ENCODE results near the gene DCTN1. TPM values are rescaled to one million over a fixed set of nuclear protein-coding genes. Genes with fewer than 3 reads are reported as not detected.

Gene DCTN1
- total RNA-seq, 4 donors from 2014 or later: 109 to 134 (median 122) TPM

DNA sequence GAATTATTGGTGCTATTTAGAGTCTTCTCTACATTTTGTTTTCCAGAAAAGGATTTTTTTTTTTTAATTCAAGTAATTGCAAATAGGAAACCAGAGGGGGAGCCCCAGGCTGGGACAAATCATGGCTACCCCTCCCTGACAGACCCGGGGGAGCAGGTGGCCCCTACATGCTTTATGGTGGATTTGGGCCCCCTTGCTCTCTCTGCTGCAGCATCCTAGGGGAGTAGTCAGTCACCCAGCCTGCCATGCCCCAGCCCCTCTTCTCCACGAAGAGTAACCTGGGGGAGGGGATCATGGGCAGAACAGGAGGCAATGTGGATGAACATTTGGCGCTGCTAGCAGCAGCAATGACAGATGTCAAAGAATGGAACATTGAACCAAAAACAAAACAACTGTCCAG is 36.7 kb upstream of the DCTN1 start:
- peaks cover 9 to 28% (median 12%) of the 10 kb centered on the region in 4 donors for H3K4me1 ChIP-seq
- 64% methylated on average over 3 of the region's 3 CpGs; no CpG with 5 or more reads in 1 of the 2 donors for WGBS, 2 donors (ENCODE audit: low coverage in 1 of 2)
- TF ChIP-seq EP300 (IDR thresholded peaks at IDR 0.05; ENCODE audit: low read depth) (no peak), POLR2AphosphoS5 (IDR thresholded peaks at IDR 0.05) (no peak), POLR2A (IDR thresholded peaks at IDR 0.05) (no peak)
- TF ChIP-seq, protein P1, sequence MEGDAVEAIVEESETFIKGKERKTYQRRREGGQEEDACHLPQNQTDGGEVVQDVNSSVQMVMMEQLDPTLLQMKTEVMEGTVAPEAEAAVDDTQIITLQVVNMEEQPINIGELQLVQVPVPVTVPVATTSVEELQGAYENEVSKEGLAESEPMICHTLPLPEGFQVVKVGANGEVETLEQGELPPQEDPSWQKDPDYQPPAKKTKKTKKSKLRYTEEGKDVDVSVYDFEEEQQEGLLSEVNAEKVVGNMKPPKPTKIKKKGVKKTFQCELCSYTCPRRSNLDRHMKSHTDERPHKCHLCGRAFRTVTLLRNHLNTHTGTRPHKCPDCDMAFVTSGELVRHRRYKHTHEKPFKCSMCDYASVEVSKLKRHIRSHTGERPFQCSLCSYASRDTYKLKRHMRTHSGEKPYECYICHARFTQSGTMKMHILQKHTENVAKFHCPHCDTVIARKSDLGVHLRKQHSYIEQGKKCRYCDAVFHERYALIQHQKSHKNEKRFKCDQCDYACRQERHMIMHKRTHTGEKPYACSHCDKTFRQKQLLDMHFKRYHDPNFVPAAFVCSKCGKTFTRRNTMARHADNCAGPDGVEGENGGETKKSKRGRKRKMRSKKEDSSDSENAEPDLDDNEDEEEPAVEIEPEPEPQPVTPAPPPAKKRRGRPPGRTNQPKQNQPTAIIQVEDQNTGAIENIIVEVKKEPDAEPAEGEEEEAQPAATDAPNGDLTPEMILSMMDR (IDR thresholded peaks at IDR 0.05): no peak
- in situ Hi-C loops (cut with MboI; ENCODE audit: low pct_ligation_motif_present in 1 of 4, low pct_unique_long_range_greater_than_20kb in 1 of 4, low sequenced_read_pairs in 3 of 4) (no loop called here), intact Hi-C loops (cut with DNase I; ENCODE audit: low total_unique reads) (no loop called here)
- H3K9me3 ChIP-seq: no peaks in the 10 kb centered on the region
- H3K27ac ChIP-seq: no peak overlapping the region
- DNase-seq: no peak
- no peak overlapping the region for H3K4me3 ChIP-seq
- no peaks in the 10 kb centered on the region for H3K36me3 ChIP-seq
- no peaks in the 10 kb centered on the region for H3K27me3 ChIP-seq

DNA sequence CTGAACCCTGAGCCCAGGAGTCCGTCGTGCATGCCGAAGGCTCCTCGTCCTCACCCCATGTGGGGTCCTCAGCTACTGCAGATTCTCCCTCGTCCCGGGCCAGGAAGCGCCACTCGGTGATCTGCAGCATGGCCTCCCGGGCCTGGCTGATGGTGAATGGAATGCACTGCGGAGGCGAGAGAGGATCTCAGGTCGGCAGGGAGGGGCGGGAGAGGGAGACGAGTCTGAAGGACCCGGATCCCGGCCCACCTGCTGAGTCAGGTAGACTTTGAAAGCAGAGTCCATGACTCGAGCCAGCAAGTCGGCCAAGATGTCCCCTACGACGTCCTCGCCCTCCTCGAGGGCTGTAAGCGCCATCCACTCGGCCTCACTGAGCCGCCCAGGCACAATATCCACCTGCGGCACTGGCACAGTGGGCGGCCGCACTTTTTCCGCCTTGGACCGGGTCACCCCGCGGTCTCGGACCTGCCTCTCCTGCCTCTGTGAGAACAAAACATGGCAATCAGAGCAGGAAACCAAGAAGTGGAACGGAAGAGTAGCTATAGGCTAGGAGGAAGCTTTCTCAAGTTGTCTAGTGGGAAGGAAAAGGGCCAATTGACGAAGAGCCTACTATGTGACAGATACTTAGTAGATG is 35.8 kb upstream of the DCTN1 start:
- in situ Hi-C loops (cut with MboI; ENCODE audit: low pct_ligation_motif_present in 1 of 4, low pct_unique_long_range_greater_than_20kb in 1 of 4, low sequenced_read_pairs in 3 of 4) (no loop called here), intact Hi-C loops (cut with DNase I; ENCODE audit: low total_unique reads) (no loop called here)
- no peak for DNase-seq
- Histone ChIP-seq H3K36me3 (no peaks in the 10 kb centered on the region), H3K4me1 (peaks cover 6 to 22% (median 11%) of the 10 kb centered on the region in 4 donors), H3K9me3 (no peaks in the 10 kb centered on the region), H3K27ac (peak overlapping the region; percentile 10 to 71 (median 50)), H3K27me3 (no peaks in the 10 kb centered on the region), H3K4me3 (peak overlapping the region; percentile 29 to 52 (median 40))
- TF ChIP-seq, protein P1 (IDR thresholded peaks at IDR 0.05): no peak
- no peak for TF ChIP-seq POLR2A (IDR thresholded peaks at IDR 0.05)
- no peak for TF ChIP-seq EP300 (IDR thresholded peaks at IDR 0.05; ENCODE audit: low read depth)
- TF ChIP-seq POLR2AphosphoS5 (IDR thresholded peaks at IDR 0.05): no peak
- WGBS, 2 donors (ENCODE audit: low coverage in 1 of 2): 73% methylated on average over 35 of the region's 35 CpGs; no CpG with 5 or more reads in 1 of the 2 donors

DNA sequence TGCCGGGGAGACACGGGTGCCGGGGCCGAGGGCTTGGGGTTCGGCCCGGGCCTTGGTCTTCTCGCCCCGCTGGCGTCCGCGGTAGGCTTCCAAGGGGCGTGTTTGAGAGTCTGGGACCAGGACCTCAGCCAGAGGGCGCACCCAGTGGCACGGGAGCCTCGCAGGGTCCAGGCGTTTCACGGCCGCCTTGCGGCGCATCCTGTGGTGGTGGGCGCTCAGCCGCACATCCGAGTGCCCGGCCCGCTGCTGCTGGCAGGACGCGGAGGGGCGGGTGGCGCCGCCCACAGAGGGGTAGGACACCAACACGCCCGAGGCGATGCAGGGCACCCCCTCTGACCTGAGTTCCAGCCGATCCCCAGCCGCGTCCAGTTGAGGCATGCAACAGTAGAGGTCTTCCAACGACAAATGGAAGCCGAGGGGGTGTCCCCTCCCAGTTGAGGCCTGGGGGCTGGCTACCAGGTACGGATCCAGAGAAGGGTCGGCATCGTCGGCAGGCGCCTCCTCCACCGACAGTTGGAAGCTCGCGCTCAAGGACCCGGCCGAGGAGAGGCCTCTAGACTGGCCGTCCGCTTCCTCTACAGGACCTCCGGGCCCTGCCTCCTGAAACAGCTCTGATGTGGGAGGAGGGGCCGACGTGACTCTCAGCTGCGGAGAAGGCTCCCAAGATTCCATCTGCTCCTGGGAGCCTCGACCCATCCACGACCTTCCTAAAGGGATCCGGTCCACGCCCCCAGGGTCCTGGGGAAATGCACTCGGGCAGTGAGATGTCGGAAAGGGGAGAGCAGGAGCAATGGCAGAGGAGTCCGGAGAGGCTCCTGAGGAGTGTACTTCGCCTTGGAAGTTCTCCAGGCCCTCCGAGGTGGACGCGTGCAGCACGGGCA is 35.0 kb upstream of the DCTN1 start:
- Histone ChIP-seq H3K4me1 (peaks cover 3 to 15% (median 10%) of the 10 kb centered on the region in 4 donors), H3K27ac (peak overlapping the region; percentile 10 to 71 (median 50)), H3K4me3 (peak overlapping the region; percentile 29 to 52 (median 40)), H3K9me3 (no peaks in the 10 kb centered on the region), H3K36me3 (no peaks in the 10 kb centered on the region), H3K27me3 (no peaks in the 10 kb centered on the region)
- WGBS, 2 donors (ENCODE audit: low coverage in 1 of 2): 57% methylated on average over 51 of the region's 66 CpGs; no CpG with 5 or more reads in 1 of the 2 donors
- intact Hi-C loops (cut with DNase I; ENCODE audit: low total_unique reads): no loop called here
- peak; percentile 2 for TF ChIP-seq POLR2A (IDR thresholded peaks at IDR 0.05)
- TF ChIP-seq, protein P1 (IDR thresholded peaks at IDR 0.05): peak in 4 of 5 experiments; percentile 14 to 31 (median 22)
- no peak for TF ChIP-seq POLR2AphosphoS5 (IDR thresholded peaks at IDR 0.05)
- in situ Hi-C loops (cut with MboI; ENCODE audit: low pct_ligation_motif_present in 1 of 4, low pct_unique_long_range_greater_than_20kb in 1 of 4, low sequenced_read_pairs in 3 of 4): no loop called here
- DNase-seq: peak; percentile 51

DNA sequence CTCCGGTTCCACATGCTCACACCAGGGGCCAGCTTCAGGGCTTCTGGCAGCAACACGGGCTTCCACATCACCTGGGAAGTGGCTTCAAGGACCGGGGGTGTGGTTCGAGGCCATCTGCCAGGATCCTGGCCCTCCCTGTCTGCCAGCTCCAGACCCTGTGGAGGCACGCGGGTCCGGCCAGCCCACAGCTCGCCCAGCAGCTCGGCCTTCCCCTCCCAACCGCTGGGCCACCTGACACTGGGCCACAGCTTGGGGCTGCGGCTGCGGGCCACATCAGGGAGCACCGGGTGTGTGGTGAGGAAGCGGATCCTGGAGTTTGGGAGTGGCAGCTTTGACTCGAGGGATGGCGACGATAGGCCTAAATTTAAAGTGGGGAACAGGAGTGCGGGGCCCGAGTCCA is 34.3 kb upstream of the DCTN1 start:
- DNase-seq: no peak
- H3K27ac ChIP-seq: peak overlapping the region in 3 of 4 donors; percentile 49 to 71 (median 50)
- 79% methylated on average over 19 of the region's 19 CpGs; no CpG with 5 or more reads in 1 of the 2 donors for WGBS, 2 donors (ENCODE audit: low coverage in 1 of 2)

More for the DNA sequence above, 34.3 kb upstream of the DCTN1 start:
- intact Hi-C loops (cut with DNase I; ENCODE audit: low total_unique reads) (no loop called here), in situ Hi-C loops (cut with MboI; ENCODE audit: low pct_ligation_motif_present in 1 of 4, low pct_unique_long_range_greater_than_20kb in 1 of 4, low sequenced_read_pairs in 3 of 4) (no loop called here)
- H3K36me3 ChIP-seq: no peaks in the 10 kb centered on the region
- H3K27me3 ChIP-seq: no peaks in the 10 kb centered on the region
- no peak for TF ChIP-seq EP300 (IDR thresholded peaks at IDR 0.05; ENCODE audit: low read depth)
- TF ChIP-seq POLR2AphosphoS5 (IDR thresholded peaks at IDR 0.05): no peak
- TF ChIP-seq, protein P1 (IDR thresholded peaks at IDR 0.05): no peak
- no peak for TF ChIP-seq POLR2A (IDR thresholded peaks at IDR 0.05)
- peaks cover 3 to 15% (median 10%) of the 10 kb centered on the region in 4 donors for H3K4me1 ChIP-seq
- H3K9me3 ChIP-seq: no peaks in the 10 kb centered on the region
- peak overlapping the region; percentile 29 to 52 (median 40) for H3K4me3 ChIP-seq
